Frontal cortex (tissue), 4 donors: ENCODE results near the gene SPINK4. TPM values are rescaled to one million over a fixed set of nuclear protein-coding genes. Genes with fewer than 3 reads are reported as not detected.
A peak's percentile ranks its signal among the peaks of the same experiment; 100 is the strongest.

Experiments used
- DNase-seq, 2 donors: peaks; one replicate each; pipeline ENCODE4 v3.0.0; 2012; ENCODE audit warnings: low spot score in 2 of 2
- FAIRE-seq: peaks from 2 replicates; lab custom pipeline; 2012; peaks lifted over from hg19 to GRCh38; lab: Jason Lieb, UNC
- total RNA-seq: library from RNA; depleted of rRNA; stranded (reverse); fragments of >200 nt; gene quantifications from one replicate; pipeline ENCODE4 v1.2.3, GENCODE V29; 2014
- donor health status: control.
- donor health status: control.
- donor health status: control.

SPINK4 gene
- total RNA-seq, 1 donor from 2014 or later: not detected

DNA sequence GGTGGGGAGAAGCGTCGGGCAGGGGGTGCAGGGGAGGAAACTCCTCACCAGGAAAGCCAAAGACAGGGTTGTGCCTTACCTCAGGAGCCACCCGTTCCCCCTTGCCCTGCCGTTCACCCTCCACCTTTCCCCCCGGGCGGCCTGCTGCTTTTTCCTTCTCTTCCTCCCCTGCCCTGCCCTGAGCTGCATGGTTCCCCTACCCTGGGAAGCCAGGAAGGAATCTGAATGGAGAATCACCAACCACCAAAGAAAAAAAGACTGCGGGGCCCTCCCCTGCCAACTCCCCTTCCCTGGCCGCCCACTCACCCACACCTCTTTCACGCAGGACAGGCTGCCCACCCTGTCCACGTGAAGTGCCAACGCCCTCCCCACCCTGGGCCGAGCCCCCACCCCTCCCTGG lies 49.5 kb downstream of the SPINK4 start:
- FAIRE-seq (no peak), DNase-seq (no peak)

- FAIRE-seq (no peak), DNase-seq (no peak)
Observed at GRCh38 chr9:33289936-33290246, 49.9 kb downstream of the SPINK4 start.

- FAIRE-seq (no peak), DNase-seq (peak; percentile 81 to 90)
Observed at GRCh38 chr9:33290247-33291030, 50.5 kb downstream of the SPINK4 start, which contains the start of gene NFX1. NFX1 (plus strand) TSS chr9:33290516; CDS start chr9:33290573, 57 bp downstream.

GRCh38 chr9:33291031-33291397 lies 51.0 kb downstream of the SPINK4 start:
- no peak for DNase-seq
- no peak for FAIRE-seq

- DNase-seq: no peak
- FAIRE-seq: no peak
Observed at GRCh38 chr9:33291901-33292300, 51.9 kb downstream of the SPINK4 start.

GRCh38 chr9:33293782-33294181 lies 53.8 kb downstream of the SPINK4 start:
- no peak for DNase-seq
- no peak for FAIRE-seq

- FAIRE-seq (no peak), DNase-seq (no peak)
Observed at GRCh38 chr9:33294670-33295432, 54.9 kb downstream of the SPINK4 start.

GRCh38 chr9:33295571-33295970 lies 55.6 kb downstream of the SPINK4 start:
- FAIRE-seq (no peak), DNase-seq (no peak)

- no peak for FAIRE-seq
- DNase-seq: no peak
Observed at GRCh38 chr9:33297432-33297831, 57.5 kb downstream of the SPINK4 start.

Other genes starting within 250 kb of the SPINK4 start
- gene APTX, start 238.5 kb upstream of the SPINK4 start, total RNA-seq: 27.3 TPM
- gene DNAJA1, start 214.9 kb upstream of the SPINK4 start, total RNA-seq: 250 TPM
- gene SMU1, start 163.5 kb upstream of the SPINK4 start, total RNA-seq: 53.4 TPM
- 0.82 TPM for gene B4GALT1, start 72.8 kb upstream of the SPINK4 start, total RNA-seq
- gene BAG1, start 24.5 kb downstream of the SPINK4 start, total RNA-seq: 26.1 TPM
- 119 TPM for gene CHMP5, start 24.9 kb downstream of the SPINK4 start, total RNA-seq
- 20.0 TPM for gene NFX1, start 50.3 kb downstream of the SPINK4 start, total RNA-seq
- gene AQP7, start 162.4 kb downstream of the SPINK4 start, total RNA-seq: not detected
- gene AQP3, start 207.4 kb downstream of the SPINK4 start, total RNA-seq: not detected
- 13.9 TPM for gene NOL6, start 233.8 kb downstream of the SPINK4 start, total RNA-seq